ENCODE measurements around the gene KRT72.

DNA sequence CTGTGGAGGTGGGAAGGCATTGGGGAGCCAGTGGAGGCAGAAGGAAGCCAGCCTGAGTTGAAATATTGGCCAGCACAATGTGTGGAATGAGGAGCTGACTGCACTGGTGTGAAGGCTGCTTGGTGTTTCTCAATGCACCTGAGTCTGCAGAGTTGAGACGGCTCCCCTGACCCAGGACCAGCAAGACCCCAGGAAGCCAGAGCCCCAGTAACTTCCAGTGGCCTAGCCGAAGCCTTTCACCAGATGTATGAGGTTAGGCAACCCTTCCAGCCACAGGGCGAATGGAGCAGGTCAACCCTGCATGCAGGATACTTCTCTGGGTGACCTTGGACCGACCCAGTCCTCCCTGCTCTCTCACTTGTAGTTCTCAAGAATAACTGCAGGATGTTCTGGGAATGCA, 30.0 kb upstream of the KRT72 start:
- TF ChIP-seq POLR2A (IDR thresholded peaks at IDR 0.05) (no peak), POLR2AphosphoS5 (IDR thresholded peaks at IDR 0.05) (no peak)
- TF ChIP-seq, protein P1, sequence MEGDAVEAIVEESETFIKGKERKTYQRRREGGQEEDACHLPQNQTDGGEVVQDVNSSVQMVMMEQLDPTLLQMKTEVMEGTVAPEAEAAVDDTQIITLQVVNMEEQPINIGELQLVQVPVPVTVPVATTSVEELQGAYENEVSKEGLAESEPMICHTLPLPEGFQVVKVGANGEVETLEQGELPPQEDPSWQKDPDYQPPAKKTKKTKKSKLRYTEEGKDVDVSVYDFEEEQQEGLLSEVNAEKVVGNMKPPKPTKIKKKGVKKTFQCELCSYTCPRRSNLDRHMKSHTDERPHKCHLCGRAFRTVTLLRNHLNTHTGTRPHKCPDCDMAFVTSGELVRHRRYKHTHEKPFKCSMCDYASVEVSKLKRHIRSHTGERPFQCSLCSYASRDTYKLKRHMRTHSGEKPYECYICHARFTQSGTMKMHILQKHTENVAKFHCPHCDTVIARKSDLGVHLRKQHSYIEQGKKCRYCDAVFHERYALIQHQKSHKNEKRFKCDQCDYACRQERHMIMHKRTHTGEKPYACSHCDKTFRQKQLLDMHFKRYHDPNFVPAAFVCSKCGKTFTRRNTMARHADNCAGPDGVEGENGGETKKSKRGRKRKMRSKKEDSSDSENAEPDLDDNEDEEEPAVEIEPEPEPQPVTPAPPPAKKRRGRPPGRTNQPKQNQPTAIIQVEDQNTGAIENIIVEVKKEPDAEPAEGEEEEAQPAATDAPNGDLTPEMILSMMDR (IDR thresholded peaks at IDR 0.05 in 8 of 11, conservative IDR thresholded peaks at IDR 0.05 in 3 of 11), result no peak

Data from spleen (tissue), 7 donors.